HG03575 (cell line): ENCODE data around the gene SLC35F2.
"Not testable (repeated sequence)": the region's sequence is repeated elsewhere in the genome, so short reads cannot be mapped to it uniquely, and the experiment has no call there.

Experiments
- ATAC-seq: cut with Tn5 transposase; IDR thresholded peaks from one replicate; pipeline ENCODE4 v1.9.1; 2021; ENCODE audit not compliant: unreplicated experiment, insufficient number of reproducible peaks, low FRiP score; ENCODE audit errors: extremely low read depth

The SLC35F2 gene, protein sequence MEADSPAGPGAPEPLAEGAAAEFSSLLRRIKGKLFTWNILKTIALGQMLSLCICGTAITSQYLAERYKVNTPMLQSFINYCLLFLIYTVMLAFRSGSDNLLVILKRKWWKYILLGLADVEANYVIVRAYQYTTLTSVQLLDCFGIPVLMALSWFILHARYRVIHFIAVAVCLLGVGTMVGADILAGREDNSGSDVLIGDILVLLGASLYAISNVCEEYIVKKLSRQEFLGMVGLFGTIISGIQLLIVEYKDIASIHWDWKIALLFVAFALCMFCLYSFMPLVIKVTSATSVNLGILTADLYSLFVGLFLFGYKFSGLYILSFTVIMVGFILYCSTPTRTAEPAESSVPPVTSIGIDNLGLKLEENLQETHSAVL

DNA sequence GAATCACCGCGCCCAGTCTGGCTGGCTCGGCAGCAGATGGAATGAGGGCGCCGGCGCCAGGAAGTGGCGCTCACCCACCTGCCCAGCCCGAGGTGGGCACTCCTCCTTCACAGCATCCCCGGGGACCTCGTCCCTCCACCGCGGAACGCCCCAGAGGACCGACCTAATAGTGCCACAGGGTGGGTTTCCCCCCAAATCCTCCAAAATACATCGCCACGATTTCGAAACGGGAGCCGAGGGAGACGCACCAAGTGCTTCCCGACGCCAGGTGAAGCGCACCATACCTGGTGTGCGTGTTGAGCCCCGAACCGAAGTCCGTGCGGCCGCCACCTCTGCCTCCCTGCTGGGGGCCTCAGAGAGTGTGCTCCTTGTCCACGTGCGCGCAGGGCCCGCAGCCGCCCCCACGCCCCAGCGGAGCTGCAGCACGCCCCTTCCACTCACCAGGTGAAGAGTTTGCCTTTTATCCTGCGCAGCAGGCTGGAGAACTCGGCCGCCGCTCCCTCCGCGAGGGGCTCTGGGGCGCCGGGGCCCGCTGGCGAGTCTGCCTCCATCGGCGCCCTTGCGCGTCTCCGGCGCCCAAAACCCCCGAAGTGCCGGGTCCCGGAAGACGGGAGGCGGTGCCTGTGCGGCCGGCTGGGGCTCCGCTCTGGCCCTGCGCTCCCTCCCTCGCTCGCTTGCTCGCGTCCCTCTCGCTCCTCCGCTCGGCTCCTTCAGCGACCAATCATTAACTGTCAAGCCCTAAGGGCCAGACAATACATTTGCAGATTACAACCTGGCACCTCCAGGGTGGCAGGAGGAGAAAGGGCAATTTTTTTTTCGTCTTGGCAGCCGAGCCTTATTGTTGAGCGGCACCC lies at the start of gene SLC35F2:
SLC35F2 (minus strand) TSS at position 571 of the 854 bp plus-strand sequence; CDS start at position 551, 20 bp downstream.
- ATAC-seq, result peak; percentile 78

DNA sequence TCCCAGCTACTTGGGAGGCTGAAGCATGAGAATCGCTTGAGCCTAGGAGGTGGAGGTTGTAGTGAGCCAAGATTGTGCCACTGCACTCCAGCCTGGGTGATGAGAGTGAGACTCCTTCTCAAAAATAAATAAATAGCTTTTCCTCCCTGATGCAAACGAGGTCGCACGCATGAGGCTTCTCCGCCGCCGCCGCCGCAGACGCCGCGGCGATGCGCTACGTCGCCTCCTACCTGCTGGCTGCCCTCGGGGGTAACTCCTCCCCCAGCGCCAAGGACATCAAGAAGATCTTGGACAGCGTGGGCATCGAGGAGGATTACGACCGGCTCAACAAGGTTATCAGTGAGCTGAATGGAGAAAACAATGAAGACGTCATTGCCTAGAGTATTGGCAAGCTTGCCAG lies 49.6 kb upstream of the SLC35F2 start:
- ATAC-seq, result no peak

DNA sequence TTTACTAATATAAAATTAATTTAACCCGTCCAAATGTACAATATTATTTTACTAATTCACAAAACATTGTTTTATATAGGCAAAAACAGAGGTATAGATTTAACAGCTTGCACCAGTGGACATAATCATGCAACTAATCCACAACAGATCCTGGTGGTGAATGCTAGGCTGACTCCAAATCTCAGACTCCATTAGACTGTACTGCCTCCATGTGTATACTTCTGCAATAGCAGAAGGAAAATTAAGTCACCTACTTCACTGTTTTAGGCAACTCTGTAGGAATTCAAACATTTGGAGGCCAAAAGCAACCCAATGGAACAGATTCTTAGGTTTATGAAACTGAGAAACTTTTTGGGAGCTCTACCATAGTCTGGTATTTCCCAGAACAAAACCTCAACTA lies 39.7 kb upstream of the SLC35F2 start:
- ATAC-seq, result no peak

DNA sequence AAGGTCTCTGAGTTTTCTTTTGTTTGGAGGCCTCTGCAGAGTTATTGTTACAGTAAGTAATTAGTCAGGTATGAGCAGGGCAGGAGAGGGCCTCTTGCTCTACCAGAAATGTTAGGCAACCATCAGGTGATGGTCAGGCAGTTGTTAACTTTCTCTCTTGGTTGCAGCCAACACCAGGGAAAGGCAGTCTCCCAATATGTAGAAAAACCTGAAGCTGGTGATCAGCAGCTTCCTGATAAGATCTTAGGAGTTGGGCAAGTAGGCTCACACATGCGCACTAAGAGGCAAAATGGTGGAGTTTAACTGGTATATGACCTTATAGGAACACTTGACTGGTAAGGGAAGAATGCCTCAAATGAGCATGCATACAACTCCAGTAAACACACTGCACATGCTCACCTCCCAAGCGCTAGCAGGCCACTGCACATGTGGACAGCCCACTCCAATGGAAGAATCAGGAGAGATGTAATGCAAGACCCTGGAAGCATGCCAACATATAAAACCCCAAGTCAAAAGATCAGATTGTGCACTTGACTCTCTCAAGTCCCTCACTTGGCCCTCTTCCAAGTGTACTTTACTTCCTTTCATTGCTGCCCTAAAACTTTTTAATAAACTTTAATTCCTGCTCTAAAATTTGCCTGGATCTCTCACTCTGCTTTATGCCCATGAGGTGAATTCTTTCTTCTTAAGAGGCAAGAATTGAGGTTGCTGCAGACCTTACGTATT lies 23.7 kb upstream of the SLC35F2 start:
- no peak for ATAC-seq

DNA sequence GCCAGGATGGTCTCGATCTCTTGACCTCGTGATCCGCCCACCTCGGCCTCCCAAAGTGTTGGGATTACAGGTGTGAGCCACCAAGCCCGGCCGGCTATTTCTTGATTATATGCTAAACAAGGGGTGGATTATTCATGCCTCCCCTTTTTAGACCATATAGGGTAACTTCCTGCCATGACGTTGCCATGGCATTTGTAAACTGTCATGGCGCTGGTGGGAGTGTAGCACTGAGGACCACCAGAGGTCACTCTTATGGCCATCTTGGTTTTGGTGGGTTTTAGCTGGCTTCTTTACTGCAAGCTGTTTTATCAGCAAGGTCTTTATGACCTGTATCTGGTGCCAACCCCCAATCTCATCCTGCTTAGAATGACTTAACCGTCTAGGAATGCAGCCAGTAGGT lies 22.9 kb upstream of the SLC35F2 start:
- not testable (repeated sequence) for ATAC-seq

DNA sequence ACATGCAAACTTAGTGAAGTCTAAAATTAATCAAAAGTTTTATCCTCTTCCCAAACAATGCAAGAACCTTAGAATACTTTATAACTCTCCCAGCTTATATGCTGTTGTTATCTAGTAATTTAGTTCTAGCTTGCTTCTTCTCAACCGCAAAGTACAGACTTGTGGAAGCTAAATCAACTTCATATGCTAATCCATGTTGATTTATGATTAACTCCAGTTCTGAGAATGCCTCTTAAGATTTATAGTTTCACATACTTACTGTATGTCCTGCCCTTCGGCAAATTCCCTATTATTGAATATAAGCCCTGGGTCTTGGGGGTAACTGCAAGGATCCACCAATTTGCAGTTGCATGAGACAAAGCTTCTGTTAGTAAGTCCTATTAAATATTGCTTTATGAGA lies 17.6 kb upstream of the SLC35F2 start:
- ATAC-seq, result no peak

DNA sequence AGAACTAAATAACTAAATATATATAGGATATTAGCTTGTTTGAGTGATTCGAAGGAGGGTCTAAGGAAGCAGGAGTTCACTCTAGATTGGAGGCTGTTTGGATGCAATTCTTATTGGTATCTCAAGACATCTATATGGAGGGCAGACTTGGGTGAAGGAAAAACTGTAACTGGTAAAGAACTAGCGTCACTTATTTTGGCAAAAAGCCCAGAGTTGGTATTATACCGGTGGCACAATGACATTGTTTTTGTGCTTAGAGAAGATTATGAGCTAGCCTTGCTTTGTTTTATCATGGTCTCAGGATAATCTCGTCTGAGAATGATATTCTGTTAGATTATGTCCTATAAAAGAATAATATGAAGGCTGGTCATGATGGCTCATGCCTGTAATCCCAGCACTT lies 6.0 kb upstream of the SLC35F2 start:
- ATAC-seq, result no peak

DNA sequence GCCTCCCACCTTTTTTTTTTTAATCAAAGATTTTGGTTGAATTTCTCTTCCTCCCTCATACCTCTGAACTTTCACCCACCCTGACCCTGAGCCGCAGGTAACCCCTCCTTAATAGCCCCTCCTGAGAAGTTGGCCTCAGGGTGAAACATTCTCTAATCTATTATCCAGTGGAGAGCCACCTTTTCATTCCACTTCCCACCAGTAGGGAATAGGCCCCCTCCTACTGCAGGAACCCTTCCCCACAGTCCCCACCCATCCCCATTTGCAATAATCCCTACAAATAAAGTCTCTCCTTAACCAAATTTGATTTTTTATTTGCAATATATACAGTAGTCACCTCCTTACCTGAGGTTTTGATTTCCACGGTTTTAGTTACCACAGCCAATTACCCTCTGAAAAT lies 2.1 kb upstream of the SLC35F2 start:
- no peak for ATAC-seq

DNA sequence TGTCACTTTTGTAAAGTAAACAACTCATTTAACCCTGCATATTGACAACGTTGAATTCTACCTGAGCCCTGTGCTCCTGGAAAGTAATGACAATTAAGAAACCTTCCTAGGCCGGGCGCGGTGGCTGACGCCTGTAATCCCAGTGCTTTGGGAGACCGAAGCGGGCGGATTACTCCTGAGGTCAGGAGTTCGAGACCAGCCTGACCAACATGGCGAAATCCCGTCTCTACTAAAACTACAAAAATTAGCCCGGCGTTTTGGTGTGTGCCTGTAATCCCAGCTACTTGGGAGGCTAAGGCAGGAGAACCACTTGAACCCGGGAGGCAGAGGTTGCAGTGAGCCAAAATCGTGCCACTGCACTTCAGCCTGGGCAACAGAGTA lies 1.6 kb upstream of the SLC35F2 start:
- not testable (repeated sequence) for ATAC-seq

DNA sequence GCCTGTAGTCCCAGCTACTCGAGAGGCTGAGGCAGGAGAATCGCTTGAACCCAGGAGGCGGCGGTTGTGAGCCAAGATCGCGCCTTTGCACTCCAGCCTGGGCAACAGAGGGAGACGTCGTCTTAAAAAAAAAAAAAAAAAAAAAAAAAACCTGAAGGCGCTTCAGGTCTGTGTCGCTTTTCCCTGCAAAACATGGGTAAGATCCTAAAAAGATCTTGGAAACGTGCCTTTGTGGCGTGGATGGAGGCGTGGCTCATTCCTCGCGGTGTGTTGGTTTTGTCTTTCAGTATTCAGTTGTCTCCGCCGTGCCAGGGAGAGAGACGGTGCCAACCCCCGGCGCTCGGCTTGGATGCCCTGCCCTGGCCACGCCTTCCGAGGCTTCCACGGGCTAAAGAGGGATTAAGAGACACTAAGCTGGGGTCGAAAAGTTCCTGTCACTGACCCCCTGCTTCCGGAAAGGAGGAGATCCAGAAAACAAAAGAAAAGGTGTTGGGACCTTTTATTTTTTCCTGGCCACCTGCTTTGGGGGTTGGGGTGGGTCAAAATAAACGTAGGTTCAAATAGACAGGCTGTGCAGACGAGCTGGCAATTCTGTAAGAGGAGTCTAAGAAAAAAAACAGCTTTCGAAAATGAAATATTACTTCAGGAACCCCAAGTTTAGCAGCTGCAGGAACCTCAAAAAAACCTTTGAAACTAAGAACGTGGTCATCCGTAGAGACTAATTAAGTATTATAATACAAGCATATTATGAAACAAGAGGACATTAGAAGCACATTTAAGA lies 1.1 kb upstream of the SLC35F2 start:
- no peak for ATAC-seq

DNA sequence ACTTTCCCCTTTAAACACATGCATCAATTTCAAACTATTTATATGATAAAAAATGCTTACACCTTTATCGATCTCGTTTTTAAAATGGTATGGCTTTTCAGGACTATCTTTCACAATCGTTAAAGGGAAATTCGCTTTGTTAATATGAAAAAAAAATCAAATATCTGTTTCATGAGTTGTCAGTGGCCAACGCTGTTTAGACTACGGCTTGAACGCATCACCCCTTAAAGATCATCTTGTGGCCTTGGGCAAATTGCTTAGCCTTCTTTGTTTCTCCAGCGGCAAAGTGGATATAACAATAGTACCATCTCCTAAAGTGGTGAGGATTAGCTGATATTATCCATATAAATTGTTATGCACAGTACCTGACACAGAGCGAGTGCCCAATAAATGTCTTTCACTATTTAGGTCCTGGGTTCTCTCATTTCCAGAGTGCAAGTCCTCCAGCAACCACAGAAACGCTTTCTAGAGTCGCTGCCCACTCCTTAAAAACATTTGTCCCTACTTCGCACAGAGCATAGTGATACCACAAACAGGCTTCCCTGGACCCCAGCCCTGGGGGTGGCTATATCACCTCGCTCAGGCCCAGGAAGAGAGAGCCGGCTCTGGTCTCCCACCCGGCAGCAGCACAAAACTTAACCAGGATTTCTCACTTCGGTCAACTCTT lies 904 bp downstream of the SLC35F2 start:
- peak; percentile 0 for ATAC-seq

DNA sequence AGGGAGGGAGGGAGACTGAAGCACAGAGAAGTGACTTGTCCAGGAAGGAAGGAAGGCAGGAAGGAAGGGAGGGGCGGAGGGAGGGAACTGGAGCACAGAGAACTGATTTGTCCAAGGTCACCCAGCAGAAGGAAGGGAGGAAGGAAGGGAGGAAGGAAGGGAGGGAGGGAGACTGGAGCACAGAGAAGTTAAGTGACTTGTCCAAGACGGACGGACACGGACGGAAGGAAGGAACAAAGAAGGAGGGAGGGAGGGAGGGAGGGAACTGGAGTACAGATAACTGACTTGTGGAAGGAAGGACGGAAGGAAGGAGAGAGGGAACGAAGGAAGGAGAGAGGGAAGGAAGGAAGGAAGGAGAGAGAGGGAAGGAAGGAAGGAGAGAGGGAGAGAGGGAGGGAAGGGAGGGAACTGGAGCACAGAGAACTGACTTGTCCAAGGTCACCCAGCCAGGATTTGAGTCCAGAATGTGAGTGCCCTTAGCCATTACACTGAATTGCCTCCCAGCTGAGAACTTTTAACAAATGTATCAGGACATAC lies 1.5 kb downstream of the SLC35F2 start:
- ATAC-seq, result no peak

DNA sequence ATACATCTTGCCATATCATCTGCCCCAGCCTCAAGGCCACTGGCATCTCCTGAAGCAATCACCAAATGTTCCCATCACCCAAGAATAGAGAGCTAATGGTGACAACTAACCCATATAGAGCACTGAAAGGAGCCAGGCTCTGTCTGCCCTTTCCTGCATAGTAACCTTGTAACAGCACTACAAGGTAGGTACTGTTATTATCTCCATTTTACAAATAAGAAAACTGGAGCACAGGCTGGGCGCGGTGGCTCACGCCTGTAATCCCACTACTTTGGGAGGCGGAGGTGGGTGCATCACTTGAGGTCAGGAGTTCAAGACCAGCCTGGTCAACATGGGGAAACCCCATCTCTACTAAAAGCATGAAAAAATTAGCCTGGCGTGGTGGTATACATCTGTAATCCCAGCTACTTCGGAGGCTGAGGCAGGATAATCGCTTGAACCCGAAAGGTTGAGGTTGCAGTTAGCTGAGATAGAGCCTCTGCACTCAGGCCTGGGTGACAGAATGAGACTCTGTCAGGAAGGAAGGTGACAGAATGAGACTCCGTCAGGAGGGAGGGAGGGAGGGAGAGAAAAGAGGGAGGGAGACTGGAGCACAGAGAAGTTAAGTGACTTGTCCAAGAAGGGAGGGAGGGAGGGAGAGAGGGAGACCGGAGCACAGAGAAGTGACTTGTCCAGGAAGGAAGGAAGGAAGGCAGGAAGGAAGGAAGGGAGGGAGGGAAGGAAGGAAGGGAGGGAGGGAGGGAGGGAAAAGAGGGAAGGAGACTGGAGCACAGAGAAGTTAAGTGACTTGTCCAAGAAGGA lies 2.2 kb downstream of the SLC35F2 start:
- no peak for ATAC-seq

DNA sequence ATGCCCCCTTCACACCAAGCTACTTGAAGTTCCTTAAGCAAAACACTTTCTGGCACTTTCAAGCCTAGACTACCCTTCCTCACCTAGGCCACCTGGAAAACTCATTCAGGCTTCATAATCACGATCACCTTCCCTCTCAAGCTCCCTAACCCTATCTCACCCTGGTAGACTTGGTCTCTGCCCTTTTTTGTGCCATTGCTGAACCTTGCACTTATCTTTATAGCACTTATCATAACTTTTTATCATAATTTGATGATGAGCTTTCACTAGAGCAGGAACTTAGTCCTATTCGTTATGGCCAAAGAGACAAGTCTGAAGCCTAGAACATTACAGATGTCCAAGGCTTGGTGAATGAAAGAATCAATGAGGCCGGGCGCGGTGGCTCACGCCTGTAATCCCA lies 5.5 kb downstream of the SLC35F2 start:
- ATAC-seq, result no peak

DNA sequence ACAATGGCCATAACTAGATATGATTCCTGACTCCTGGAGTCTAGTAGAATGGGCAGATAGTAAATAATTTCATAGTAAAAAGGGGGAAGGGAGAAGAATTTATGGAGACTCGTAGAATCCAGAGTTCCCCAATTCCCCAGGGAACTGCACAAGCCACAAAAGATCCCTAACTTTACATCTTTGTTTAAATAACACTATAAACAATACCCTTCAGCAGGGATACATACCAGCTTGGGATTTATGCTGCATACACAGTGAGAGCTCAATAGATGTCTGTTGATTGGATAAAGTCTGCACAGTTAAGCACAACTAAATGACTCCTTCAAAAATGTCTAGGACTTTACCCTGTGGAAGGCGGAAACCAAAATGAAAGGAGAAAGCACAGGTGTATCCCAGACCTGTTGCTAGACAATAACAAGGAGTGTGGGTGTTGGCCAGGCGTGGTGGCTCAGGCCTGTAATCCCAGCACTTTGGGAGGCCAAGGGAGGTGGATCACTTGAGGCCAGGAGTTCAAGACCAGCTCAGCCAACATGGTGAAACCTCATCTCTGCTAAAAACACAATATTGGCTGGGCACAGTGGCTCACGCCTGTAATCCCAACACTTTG lies 6.8 kb downstream of the SLC35F2 start:
- ATAC-seq, result no peak

DNA sequence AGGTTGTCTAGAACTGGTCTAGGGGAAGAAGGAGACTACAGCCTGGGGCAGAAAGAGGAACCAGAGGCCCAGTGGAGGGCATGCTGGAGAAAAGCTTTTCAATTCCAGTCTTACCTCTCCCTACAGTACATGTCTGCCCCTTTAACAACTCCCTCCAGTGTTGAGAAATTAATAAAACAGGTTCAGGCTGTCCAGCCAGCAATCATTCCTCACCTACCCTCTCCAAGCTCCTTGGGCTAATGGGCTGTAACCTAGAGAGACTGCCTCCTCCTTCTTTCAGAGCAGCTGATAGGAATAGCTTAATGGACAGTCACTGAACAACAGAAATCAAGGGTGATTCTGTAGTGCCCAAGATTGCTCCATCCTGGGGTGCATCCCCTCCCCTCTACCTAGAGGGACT lies 8.8 kb downstream of the SLC35F2 start:
- no peak for ATAC-seq

DNA sequence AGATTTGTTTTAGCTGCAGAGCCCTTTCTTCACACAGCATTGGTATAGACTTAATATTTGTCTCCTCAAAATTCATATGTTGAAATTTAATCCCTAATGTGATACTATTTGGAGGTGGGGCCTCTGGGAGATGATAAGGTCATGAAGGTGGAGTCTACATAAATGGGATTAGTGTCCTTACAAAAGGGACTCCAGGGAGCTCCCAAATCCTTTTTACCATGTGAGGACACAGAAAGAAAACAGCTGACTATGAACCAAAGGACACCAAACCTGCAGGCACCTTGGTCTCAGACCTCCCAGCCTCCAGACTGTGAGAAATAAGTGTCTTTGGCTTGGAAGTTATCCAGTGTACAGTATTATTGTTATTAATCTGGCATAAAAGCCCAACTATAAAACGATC lies 10.2 kb downstream of the SLC35F2 start:
- ATAC-seq, result no peak
